ENCODE results near the gene NFIA. TPM values are rescaled to one million over a fixed set of nuclear protein-coding genes. Genes with fewer than 3 reads are reported as not detected.

NFIA gene
- polyA plus RNA-seq, 3 donors = 1.4 to 5.3 (median 2.4) TPM

- intact Hi-C loops (cut with micrococcal nuclease) = no loop called here
- peaks cover 5 to 10% of the 10 kb centered on the region in 2 donors for H3K36me3 Mint-ChIP-seq
- DNase-seq = no peak
- Histone ChIP-seq H3K4me3 (replicated peaks in 1 of 3; ENCODE audit: low read depth in 2 of 3, low read length in 3 of 3) (no peak overlapping the region), H3K27ac (ENCODE audit: low read depth in 1 of 2, low read length in 2 of 2) (no peak overlapping the region), H3K27me3 (ENCODE audit: control insufficient read depth in 2 of 2, insufficient read depth in 2 of 2, low read length in 2 of 2) (no peaks in the 10 kb centered on the region), H3K4me1 (ENCODE audit: control insufficient read depth in 1 of 2, insufficient read depth in 2 of 2, low read length in 2 of 2) (peaks cover 5% of the 10 kb centered on the region in 2 donors), H3K4me2 (replicated peaks; ENCODE audit: extremely low read depth, low read length, poor library complexity, severe bottlenecking) (no peak overlapping the region), H3K9ac (ENCODE audit: insufficient read depth, low read length, poor library complexity, severe bottlenecking) (no peak overlapping the region), H3K9me3 (replicated peaks in 1 of 2; ENCODE audit: control insufficient read depth in 1 of 2, insufficient read depth in 1 of 2, low read length in 2 of 2) (no peaks in the 10 kb centered on the region), H3K36me3 (replicated peaks in 1 of 2; ENCODE audit: control insufficient read depth in 1 of 2, insufficient read depth in 2 of 2, low read length in 2 of 2) (no peaks in the 10 kb centered on the region), H3K79me2 (ENCODE audit: insufficient read depth, low read length) (no peaks in the 10 kb centered on the region), H4K20me1 (ENCODE audit: insufficient read depth, low read length) (no peaks in the 10 kb centered on the region), H2AFZ (ENCODE audit: insufficient read depth, low read depth, low read length, poor library complexity, severe bottlenecking) (no peak overlapping the region)
- H3K27me3 Mint-ChIP-seq (ENCODE audit: low read depth in 3 of 3) = no peaks in the 10 kb centered on the region
- peaks cover 6% of the 10 kb centered on the region for H3K4me1 Mint-ChIP-seq
- H3K4me3 Mint-ChIP-seq = no peak overlapping the region
- no CpG with 5 or more reads among the region's 8 CpGs for whole genome bisulfite sequencing (ENCODE audit: insufficient coverage)
- TF ChIP-seq, protein P1, sequence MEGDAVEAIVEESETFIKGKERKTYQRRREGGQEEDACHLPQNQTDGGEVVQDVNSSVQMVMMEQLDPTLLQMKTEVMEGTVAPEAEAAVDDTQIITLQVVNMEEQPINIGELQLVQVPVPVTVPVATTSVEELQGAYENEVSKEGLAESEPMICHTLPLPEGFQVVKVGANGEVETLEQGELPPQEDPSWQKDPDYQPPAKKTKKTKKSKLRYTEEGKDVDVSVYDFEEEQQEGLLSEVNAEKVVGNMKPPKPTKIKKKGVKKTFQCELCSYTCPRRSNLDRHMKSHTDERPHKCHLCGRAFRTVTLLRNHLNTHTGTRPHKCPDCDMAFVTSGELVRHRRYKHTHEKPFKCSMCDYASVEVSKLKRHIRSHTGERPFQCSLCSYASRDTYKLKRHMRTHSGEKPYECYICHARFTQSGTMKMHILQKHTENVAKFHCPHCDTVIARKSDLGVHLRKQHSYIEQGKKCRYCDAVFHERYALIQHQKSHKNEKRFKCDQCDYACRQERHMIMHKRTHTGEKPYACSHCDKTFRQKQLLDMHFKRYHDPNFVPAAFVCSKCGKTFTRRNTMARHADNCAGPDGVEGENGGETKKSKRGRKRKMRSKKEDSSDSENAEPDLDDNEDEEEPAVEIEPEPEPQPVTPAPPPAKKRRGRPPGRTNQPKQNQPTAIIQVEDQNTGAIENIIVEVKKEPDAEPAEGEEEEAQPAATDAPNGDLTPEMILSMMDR (IDR thresholded peaks at IDR 0.05) = no peak
- no peaks in the 10 kb centered on the region for H3K9me3 Mint-ChIP-seq
- H3K27ac Mint-ChIP-seq = no peak overlapping the region
Measured at GRCh38 chr1:61445269-61445825, 363.0 kb downstream of the NFIA start.

DNA sequence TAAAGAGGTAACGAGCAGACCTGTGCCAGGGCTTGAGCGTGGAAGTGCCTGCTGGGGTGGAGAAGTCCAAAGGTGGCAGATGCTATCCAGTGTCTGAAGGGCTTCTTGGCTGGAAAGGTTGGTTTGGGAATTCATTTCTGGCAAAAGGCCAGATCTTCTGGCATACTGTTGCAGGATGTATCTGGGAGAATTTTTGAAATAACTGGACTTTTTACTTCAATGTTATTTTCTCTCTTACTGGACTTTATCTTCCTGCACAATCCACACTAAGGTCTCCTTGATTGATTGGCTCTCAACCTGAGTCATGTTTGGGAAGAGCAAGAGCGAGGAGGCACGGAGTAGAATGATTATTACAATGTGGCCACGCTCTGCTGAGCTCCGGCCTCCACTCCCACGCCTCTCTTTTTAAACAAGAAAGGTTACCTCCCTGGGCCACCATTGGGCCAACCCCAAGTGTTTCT is 364.2 kb downstream of the NFIA start:
- TF ChIP-seq, protein P1 (IDR thresholded peaks at IDR 0.05) = no peak
- DNase-seq = no peak
- Histone ChIP-seq H3K79me2 (ENCODE audit: insufficient read depth, low read length) (no peaks in the 10 kb centered on the region), H3K27ac (ENCODE audit: low read depth in 1 of 2, low read length in 2 of 2) (no peak overlapping the region), H3K4me2 (replicated peaks; ENCODE audit: extremely low read depth, low read length, poor library complexity, severe bottlenecking) (no peak overlapping the region), H3K4me1 (ENCODE audit: control insufficient read depth in 1 of 2, insufficient read depth in 2 of 2, low read length in 2 of 2) (peaks cover 12 to 17% of the 10 kb centered on the region in 2 donors), H4K20me1 (ENCODE audit: insufficient read depth, low read length) (no peaks in the 10 kb centered on the region), H3K4me3 (replicated peaks in 1 of 3; ENCODE audit: low read depth in 2 of 3, low read length in 3 of 3) (no peak overlapping the region), H3K27me3 (ENCODE audit: control insufficient read depth in 2 of 2, insufficient read depth in 2 of 2, low read length in 2 of 2) (no peaks in the 10 kb centered on the region), H2AFZ (ENCODE audit: insufficient read depth, low read depth, low read length, poor library complexity, severe bottlenecking) (no peak overlapping the region), H3K9ac (ENCODE audit: insufficient read depth, low read length, poor library complexity, severe bottlenecking) (no peak overlapping the region), H3K36me3 (replicated peaks in 1 of 2; ENCODE audit: control insufficient read depth in 1 of 2, insufficient read depth in 2 of 2, low read length in 2 of 2) (no peaks in the 10 kb centered on the region), H3K9me3 (replicated peaks in 1 of 2; ENCODE audit: control insufficient read depth in 1 of 2, insufficient read depth in 1 of 2, low read length in 2 of 2) (no peaks in the 10 kb centered on the region)
- H3K4me3 Mint-ChIP-seq = no peak overlapping the region
- WGBS (ENCODE audit: insufficient coverage) = 100% methylated on average over 4 of the region's 7 CpGs
- H3K36me3 Mint-ChIP-seq = peaks cover 4 to 7% of the 10 kb centered on the region in 2 donors
- no peaks in the 10 kb centered on the region for H3K9me3 Mint-ChIP-seq
- H3K27ac Mint-ChIP-seq = no peak overlapping the region
- intact Hi-C loops (cut with micrococcal nuclease) = no loop called here
- H3K4me1 Mint-ChIP-seq = peaks cover 18% of the 10 kb centered on the region
- H3K27me3 Mint-ChIP-seq (ENCODE audit: low read depth in 3 of 3) = no peaks in the 10 kb centered on the region
